PC-9 (cell line): Measurements from ENCODE around the gene PRKCB. TPM values are rescaled to one million over a fixed set of nuclear protein-coding genes. Genes with fewer than 3 reads are reported as not detected.

Source experiments
- BruUV-seq: library from RNA; stranded (reverse); fragments of 400-500 nt; replicated peaks from 2 replicates; lab custom pipeline; 2021; lab: Mats Ljungman, UMichigan
- CTCF ChIA-PET: fragments of 300-600 bp; sonication (Branson Sonifier 250); formaldehyde crosslinking; loops from one replicate; lab custom pipeline; 2022; ENCODE audit warnings: antibody characterized with exemption; lab: Charles Lee
- POLR2A ChIA-PET: fragments of 300-600 bp; sonication (Branson Sonifier 250); formaldehyde crosslinking; loops from one replicate; lab custom pipeline; 2022; ENCODE audit warnings: antibody characterized with exemption; ENCODE audit not compliant: unreplicated experiment; lab: Charles Lee
- DNase-seq, 2 experiments: peaks; one replicate each; pipeline versions ENCODE4 v3.0.0 to v3.0.0-alpha.2; 2015 to 2022; ENCODE audit warnings: mixed read lengths in 1 of 2
- H2AFZ ChIP-seq: fragments of 200-600 bp; sonication (generic); 2 replicates; pipeline ENCODE4 v1.8.1; 2017; ENCODE audit warnings: antibody characterized with exemption
- H3F3A ChIP-seq: fragments of 200-600 bp; sonication (generic); 2 replicates; pipeline ENCODE4 v1.8.1; 2017; ENCODE audit warnings: antibody characterized with exemption, mild to moderate bottlenecking, low read depth; ENCODE audit not compliant: insufficient read depth
- H3K27ac ChIP-seq: fragments of 200-600 bp; sonication (generic); 2 replicates; pipeline ENCODE4 v1.6.1; 2016; ENCODE audit warnings: mixed run types
- H3K27me3 ChIP-seq: fragments of 200-600 bp; sonication (generic); 2 replicates; pipeline ENCODE4 v1.6.1; 2016; ENCODE audit warnings: low read depth, mixed run types; ENCODE audit not compliant: insufficient read depth
- H3K36me3 ChIP-seq: fragments of 200-600 bp; sonication (generic); 2 replicates; pipeline ENCODE4 v1.6.1; 2016; ENCODE audit warnings: low read depth, mixed run types
- H3K4me1 ChIP-seq: fragments of 200-600 bp; sonication (generic); replicated peaks from 2 replicates; pipeline ENCODE4 v1.6.1; 2016; ENCODE audit warnings: mixed run types; ENCODE audit not compliant: insufficient read depth
- H3K4me2 ChIP-seq: fragments of 200-600 bp; sonication (generic); 2 replicates; pipeline ENCODE4 v1.6.1; 2017; ENCODE audit warnings: mixed run types
- H3K4me3 ChIP-seq: fragments of 200-600 bp; sonication (generic); 2 replicates; pipeline ENCODE4 v1.6.1; 2016; ENCODE audit warnings: mixed run types
- H3K79me2 ChIP-seq: fragments of 200-600 bp; sonication (generic); 2 replicates; pipeline ENCODE4 v1.6.1; 2017; ENCODE audit warnings: low read depth, mixed run types
- H3K9me2 ChIP-seq: fragments of 200-600 bp; sonication (generic); 2 replicates; pipeline ENCODE4 v1.8.1; 2017; ENCODE audit warnings: mild to moderate bottlenecking; ENCODE audit not compliant: insufficient read depth
- H3K9me3 ChIP-seq: fragments of 200-600 bp; sonication (generic); 2 replicates; pipeline ENCODE4 v1.8.1; 2016; ENCODE audit warnings: low read depth; ENCODE audit not compliant: insufficient read depth
- H4K20me1 ChIP-seq: fragments of 200-600 bp; sonication (generic); 2 replicates; pipeline ENCODE4 v1.8.1; 2017; ENCODE audit not compliant: insufficient read depth
- CTCF ChIP-seq: fragments of 200-600 bp; sonication (generic); conservative IDR thresholded peaks from 2 replicates; pipeline ENCODE4 v1.6.1; 2017; ENCODE audit warnings: mixed run types, antibody characterized with exemption, mild to moderate bottlenecking, moderate library complexity
- EZH2 ChIP-seq: fragments of 200-600 bp; sonication (generic); IDR thresholded peaks from 2 replicates; pipeline ENCODE4 v1.8.0; 2017; ENCODE audit warnings: antibody characterized with exemption, low read depth
- intact Hi-C: fragments of 100-400 bp; cut with micrococcal nuclease; formaldehyde crosslinking; loops from one replicate; pipeline ENCODE4 v1.10.0; 2022; ENCODE audit not compliant: unreplicated experiment
- total RNA-seq: library from RNA; stranded (reverse); gene quantifications from 2 replicates; pipeline ENCODE4 v1.2.3, GENCODE V29; 2021

The PRKCB gene
- total RNA-seq, 1 experiment from 2014 or later, result not detected

- Histone ChIP-seq H2AFZ (no peak overlapping the region), H3K9me3 (no peaks in the 10 kb centered on the region), H3K4me2 (no peak overlapping the region), H3K79me2 (no peaks in the 10 kb centered on the region), H4K20me1 (no peaks in the 10 kb centered on the region), H3K27me3 (peaks cover 37% of the 10 kb centered on the region), H3K4me1 (no peaks in the 10 kb centered on the region), H3K36me3 (no peaks in the 10 kb centered on the region), H3K9me2 (no peaks in the 10 kb centered on the region), H3K4me3 (no peak overlapping the region), H3F3A (no peaks in the 10 kb centered on the region), H3K27ac (no peak overlapping the region)
- TF ChIP-seq EZH2 (no peak), CTCF (no peak)
- ChIA-PET POLR2A (interaction anchor here (0.7 kb wide), 1 partner anchor 664 kb away, joined by 5 read pairs; no protein-coding TSS in a partner anchor), CTCF (no interaction called here)
- intact Hi-C loops, result no loop called here
- DNase-seq, result no peak
- BruUV-seq, result no TSS peak
Observed at GRCh38 chr16:23962001-23962400, 126.2 kb downstream of the PRKCB start.

DNA sequence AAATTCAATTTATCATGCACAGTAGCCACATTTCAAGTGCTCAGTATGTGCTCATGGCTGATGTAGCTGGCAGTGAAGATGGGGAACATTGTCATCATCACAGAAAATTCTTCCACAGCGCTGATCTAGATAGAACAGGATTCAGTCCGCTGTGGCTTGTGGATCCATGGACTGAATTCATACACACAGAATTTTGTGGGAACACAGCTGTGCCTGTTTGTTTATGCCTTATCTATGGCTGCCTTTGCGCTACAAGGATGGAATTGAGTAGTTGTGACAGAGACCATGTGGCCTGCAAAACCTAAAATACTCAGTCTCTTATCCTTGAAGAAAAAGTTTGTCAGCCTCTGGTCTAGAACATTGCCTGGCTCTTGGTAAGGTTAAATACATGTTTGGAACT, 128.4 kb downstream of the PRKCB start:
- no peak for DNase-seq
- ChIA-PET CTCF (no interaction called here), POLR2A (no interaction called here)

DNA sequence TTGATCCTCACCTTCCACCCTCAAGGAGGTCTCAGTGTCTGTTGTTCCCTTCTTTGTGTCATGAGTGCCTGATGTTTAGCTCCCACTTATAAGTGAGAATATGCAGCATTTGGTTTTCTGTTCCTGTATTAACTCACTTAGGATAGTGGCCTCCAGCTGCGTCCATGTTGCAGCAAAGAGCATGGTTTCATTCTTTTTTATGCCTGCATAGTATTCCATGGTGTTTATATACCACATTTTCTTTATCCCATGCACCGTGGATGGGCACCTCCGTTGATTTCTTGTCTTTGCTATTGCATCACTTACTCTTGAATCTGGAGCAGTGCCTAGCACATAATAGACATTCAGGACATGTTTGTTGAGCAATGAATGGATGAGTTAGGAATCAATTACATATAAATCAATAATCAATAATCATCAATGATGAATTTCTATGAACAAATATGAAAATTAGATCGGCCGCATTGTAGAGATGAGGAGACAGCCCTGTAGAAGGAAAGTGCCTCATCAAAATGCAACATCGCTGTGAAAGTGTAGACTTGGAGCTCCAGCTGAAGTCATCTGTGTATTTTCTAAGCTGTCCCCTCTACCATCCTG, 129.5 kb downstream of the PRKCB start:
- Histone ChIP-seq H3K36me3 (no peaks in the 10 kb centered on the region), H2AFZ (no peak overlapping the region), H3K4me2 (no peak overlapping the region), H4K20me1 (no peaks in the 10 kb centered on the region), H3F3A (no peaks in the 10 kb centered on the region), H3K79me2 (no peaks in the 10 kb centered on the region), H3K27ac (no peak overlapping the region), H3K27me3 (peaks cover 42% of the 10 kb centered on the region), H3K9me3 (no peaks in the 10 kb centered on the region), H3K4me3 (no peak overlapping the region), H3K9me2 (no peaks in the 10 kb centered on the region), H3K4me1 (no peaks in the 10 kb centered on the region)
- POLR2A ChIA-PET, result no interaction called here
- intact Hi-C loops, result no loop called here
- no peak for TF ChIP-seq EZH2
- no peak for TF ChIP-seq CTCF
- DNase-seq, result no peak
- BruUV-seq, result no TSS peak
- CTCF ChIA-PET, result no interaction called here

More for the DNA sequence above, 128.4 kb downstream of the PRKCB start:
- Histone ChIP-seq H3K9me2 (no peaks in the 10 kb centered on the region), H3K4me1 (no peaks in the 10 kb centered on the region), H4K20me1 (no peaks in the 10 kb centered on the region), H3K4me2 (no peak overlapping the region), H3K79me2 (no peaks in the 10 kb centered on the region), H3K27me3 (peaks cover 40% of the 10 kb centered on the region), H3K4me3 (no peak overlapping the region), H3K36me3 (no peaks in the 10 kb centered on the region), H3K27ac (no peak overlapping the region), H3K9me3 (no peaks in the 10 kb centered on the region), H3F3A (no peaks in the 10 kb centered on the region), H2AFZ (no peak overlapping the region)
- intact Hi-C loops, result no loop called here
- BruUV-seq, result no TSS peak
- TF ChIP-seq CTCF (no peak), EZH2 (no peak)
